Loucy (cell line): ENCODE results near the gene CYP2W1.

Experiments used
- EZH2phosphoT487 ChIP-seq: fragments of 200-600 bp; IDR thresholded peaks from 2 replicates; pipeline ENCODE4 v1.6.1; 2018; ENCODE audit warnings: antibody characterized with exemption, mild to moderate bottlenecking, moderate library complexity, borderline replicate concordance
- TF ChIP-seq, protein P1 (sequence below): fragments of 200-600 bp; sonication (generic); conservative IDR thresholded peaks from 2 replicates; pipeline ENCODE4 v1.5.1; 2014; ENCODE audit warnings: mild to moderate bottlenecking, antibody characterized with exemption, low read length

DNA sequence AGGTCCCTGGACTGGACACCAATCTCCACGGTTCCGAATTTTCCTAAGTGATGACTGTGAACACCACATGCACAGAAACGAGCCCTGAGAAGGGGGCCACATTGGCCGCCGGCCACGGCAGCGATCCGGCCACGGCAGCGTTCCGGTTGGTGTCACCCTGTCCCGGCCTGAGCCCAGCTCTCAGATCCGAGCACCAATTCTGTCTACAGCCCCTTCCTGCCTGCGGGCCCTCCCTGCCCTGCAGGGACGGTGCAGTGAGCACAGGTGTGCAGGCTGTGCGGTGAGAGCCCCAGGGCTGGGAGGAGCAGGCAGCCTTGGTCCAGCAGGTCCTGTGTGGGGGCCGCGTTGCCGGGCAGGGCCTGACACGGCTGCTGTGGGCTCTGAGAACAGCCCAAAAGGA lies 31.7 kb downstream of the CYP2W1 start:
- TF ChIP-seq, protein P1, sequence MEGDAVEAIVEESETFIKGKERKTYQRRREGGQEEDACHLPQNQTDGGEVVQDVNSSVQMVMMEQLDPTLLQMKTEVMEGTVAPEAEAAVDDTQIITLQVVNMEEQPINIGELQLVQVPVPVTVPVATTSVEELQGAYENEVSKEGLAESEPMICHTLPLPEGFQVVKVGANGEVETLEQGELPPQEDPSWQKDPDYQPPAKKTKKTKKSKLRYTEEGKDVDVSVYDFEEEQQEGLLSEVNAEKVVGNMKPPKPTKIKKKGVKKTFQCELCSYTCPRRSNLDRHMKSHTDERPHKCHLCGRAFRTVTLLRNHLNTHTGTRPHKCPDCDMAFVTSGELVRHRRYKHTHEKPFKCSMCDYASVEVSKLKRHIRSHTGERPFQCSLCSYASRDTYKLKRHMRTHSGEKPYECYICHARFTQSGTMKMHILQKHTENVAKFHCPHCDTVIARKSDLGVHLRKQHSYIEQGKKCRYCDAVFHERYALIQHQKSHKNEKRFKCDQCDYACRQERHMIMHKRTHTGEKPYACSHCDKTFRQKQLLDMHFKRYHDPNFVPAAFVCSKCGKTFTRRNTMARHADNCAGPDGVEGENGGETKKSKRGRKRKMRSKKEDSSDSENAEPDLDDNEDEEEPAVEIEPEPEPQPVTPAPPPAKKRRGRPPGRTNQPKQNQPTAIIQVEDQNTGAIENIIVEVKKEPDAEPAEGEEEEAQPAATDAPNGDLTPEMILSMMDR = no peak
- no peak for TF ChIP-seq EZH2phosphoT487
